Measurements from ENCODE around the gene LRCH4.

- TF ChIP-seq CTCF (IDR thresholded peaks at IDR 0.05) (no peak), POLR2A (IDR thresholded peaks at IDR 0.05) (no peak)
Measured at GRCh38 chr7:100552532-100552931, 33.4 kb downstream of the LRCH4 start.

Measured in testis (tissue), 2 donors.